AG04449 (cell line): ENCODE measurements around the gene SHROOM1.

Experiments used
- CTCF ChIA-PET: fragments of 350-600 bp; formaldehyde crosslinking; extraction: SDS; loops from one replicate; lab custom pipeline; 2021; ENCODE audit warnings: antibody characterized with exemption; lab: Yijun Ruan, JAX
- POLR2A ChIA-PET: fragments of 400-600, 350-600 bp; formaldehyde crosslinking; extraction: SDS; loops from one replicate; lab custom pipeline; 2020; ENCODE audit warnings: antibody characterized with exemption, inconsistent platforms; lab: Yijun Ruan, JAX
- DNase-seq: peaks from one replicate; pipeline ENCODE4 v3.0.0-alpha.2; 2010; ENCODE audit warnings: low read depth, low spot score
- H3K4me3 ChIP-seq: 2 replicates; pipeline ENCODE4 v1.5.1; 2011; ENCODE audit warnings: low read depth, mild to moderate bottlenecking, control low read depth, low read length
- CTCF ChIP-seq: IDR thresholded peaks from one replicate; pipeline ENCODE4 v1.5.1; 2011; ENCODE audit warnings: mild to moderate bottlenecking, moderate library complexity, low read length, control low read depth, inconsistent platforms; ENCODE audit not compliant: insufficient read depth; ENCODE audit errors: missing control alignments

Gene SHROOM1

GRCh38 chr5:132782101-132782500, 48.3 kb downstream of the SHROOM1 start:
- H3K4me3 ChIP-seq = no peak overlapping the region
- no peak for TF ChIP-seq CTCF
- no peak for DNase-seq
- POLR2A ChIA-PET = interaction anchor here (0.7 kb wide), 1 partner anchor 11 kb away, joined by 3 read pairs; no protein-coding TSS in a partner anchor
- CTCF ChIA-PET = interaction anchor here (1.8 to 7.3 kb wide), 3 partner anchors 11 to 280 kb away, joined by 4 to 51 read pairs (median 4); no protein-coding TSS in a partner anchor

- no peak for TF ChIP-seq CTCF
- H3K4me3 ChIP-seq = no peak overlapping the region
- no peak for DNase-seq
- ChIA-PET POLR2A (interaction anchor here (0.5 kb wide), 1 partner anchor 456 kb away, joined by 3 read pairs; no protein-coding TSS in a partner anchor), CTCF (interaction anchor here (0.6 to 7.3 kb wide), 3 partner anchors 10 to 85 kb away, joined by 3 to 51 read pairs (median 4); no protein-coding TSS in a partner anchor)
These were observed 49.4 kb downstream of the SHROOM1 start for GRCh38 chr5:132781029-132781428.

GRCh38 chr5:132780577-132780976, 49.9 kb downstream of the SHROOM1 start:
- CTCF ChIA-PET = interaction anchor here (0.6 to 7.3 kb wide), 2 partner anchors 39 to 85 kb away, joined by 3 to 51 read pairs; no protein-coding TSS in a partner anchor

GRCh38 chr5:132779961-132780360, 50.5 kb downstream of the SHROOM1 start:
- no peak overlapping the region for H3K4me3 ChIP-seq
- TF ChIP-seq CTCF = no peak
- DNase-seq = no peak
- ChIA-PET POLR2A (no interaction called here), CTCF (no interaction called here)

More at GRCh38 chr5:132780577-132780976, 49.9 kb downstream of the SHROOM1 start:
- POLR2A ChIA-PET = no interaction called here
- no peak overlapping the region for H3K4me3 ChIP-seq
- DNase-seq = no peak
- TF ChIP-seq CTCF = no peak

- no peak overlapping the region for H3K4me3 ChIP-seq
- no peak for DNase-seq
- ChIA-PET POLR2A (no interaction called here), CTCF (interaction anchor here (0.5 to 2.3 kb wide), 2 partner anchors 42 to 62 kb away, joined by 3 to 20 read pairs; no protein-coding TSS in a partner anchor)
- TF ChIP-seq CTCF = no peak
These were observed 51.6 kb downstream of the SHROOM1 start for GRCh38 chr5:132778856-132779255.

- POLR2A ChIA-PET = no interaction called here
- CTCF ChIA-PET = interaction anchor here (0.7 to 2.3 kb wide), 4 partner anchors 25 to 392 kb away, joined by 4 to 20 read pairs (median 4); no protein-coding TSS in a partner anchor
- no peak for TF ChIP-seq CTCF
- peak overlapping the region; percentile 72 for H3K4me3 ChIP-seq
- DNase-seq = no peak
These were observed 52.3 kb downstream of the SHROOM1 start for GRCh38 chr5:132778129-132778528.
